Sciatic nerve (tissue), 2 donors: ENCODE data around the gene OR6S1. TPM values are rescaled to one million over a fixed set of nuclear protein-coding genes. Genes with fewer than 3 reads are reported as not detected.
"Not testable (repeated sequence)": the region's sequence is repeated elsewhere in the genome, so short reads cannot be mapped to it uniquely, and the experiment has no call there.

Experiments
- ATAC-seq: fragments of 200-7000 bp; cut with Tn5 transposase; one replicate; pipeline ENCODE4 v1.9.1; 2020; ENCODE audit warnings: mild to moderate bottlenecking, moderate library complexity
- DNase-seq: peaks from one replicate; pipeline ENCODE4 v3.0.0-alpha.2; 2020; ENCODE audit warnings: low spot score
- intact Hi-C: fragments of 100-400 bp; cut with DNase I; formaldehyde crosslinking; loops from one replicate; pipeline ENCODE4 v1.14.2; 2022
- total RNA-seq: library from RNA; stranded (reverse); fragmentation: NEBNext Ultra II Directional; extraction: Animal tissue kit (Norgen Biotek cat#: 25700); gene quantifications from one replicate; pipeline ENCODE4 v1.2.1, GENCODE V29; 2021
- donor health status: DM: no; HTN: no; CAD: no.
- donor health status: DM: no; HTN: no; CAD: no.

OR6S1 gene
- total RNA-seq, 1 donor from 2014 or later, result not detected

DNA sequence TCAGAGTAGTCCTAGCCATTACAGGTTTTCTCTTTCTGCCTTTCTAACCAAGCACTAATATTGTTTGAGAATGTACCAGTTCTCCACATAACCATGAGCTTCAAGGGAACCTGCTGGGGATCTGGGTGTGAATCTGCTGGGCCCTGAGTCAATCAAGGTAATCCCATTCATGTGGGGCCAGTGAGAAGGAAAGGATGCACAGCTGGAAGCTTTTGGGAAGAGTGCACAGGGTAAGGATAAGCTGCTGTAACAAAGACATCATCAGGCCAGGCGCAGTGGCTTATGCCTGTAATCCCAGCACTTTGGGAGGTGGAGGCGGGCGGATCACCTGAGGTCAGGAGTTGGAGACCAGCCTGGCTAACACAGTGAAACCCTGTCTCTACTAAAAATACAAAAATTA, 45.8 kb downstream of the OR6S1 start:
- ATAC-seq, DNase-seq, intact Hi-C loops: not testable (repeated sequence)

DNA sequence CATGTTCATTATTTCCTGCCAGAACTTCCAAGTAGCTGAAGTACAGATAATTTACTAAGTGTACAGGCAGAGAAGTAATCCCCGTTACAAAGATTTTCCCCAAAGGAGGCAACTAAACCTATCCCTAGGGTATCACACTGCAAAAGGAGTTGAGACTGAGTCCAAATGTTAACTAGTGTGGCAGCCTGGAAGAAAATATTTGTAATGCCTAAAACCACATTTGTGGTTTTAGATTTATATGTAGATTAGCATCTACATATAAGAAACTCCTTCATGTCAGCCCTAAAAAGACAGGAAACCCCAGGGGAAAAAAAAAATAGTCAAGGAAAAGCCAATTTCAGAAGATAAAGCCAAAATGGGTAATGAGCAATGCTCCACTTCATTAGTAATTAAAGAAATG, 48.9 kb downstream of the OR6S1 start:
- ATAC-seq, result no peak
- intact Hi-C loops, result no loop called here
- DNase-seq, result no peak

DNA sequence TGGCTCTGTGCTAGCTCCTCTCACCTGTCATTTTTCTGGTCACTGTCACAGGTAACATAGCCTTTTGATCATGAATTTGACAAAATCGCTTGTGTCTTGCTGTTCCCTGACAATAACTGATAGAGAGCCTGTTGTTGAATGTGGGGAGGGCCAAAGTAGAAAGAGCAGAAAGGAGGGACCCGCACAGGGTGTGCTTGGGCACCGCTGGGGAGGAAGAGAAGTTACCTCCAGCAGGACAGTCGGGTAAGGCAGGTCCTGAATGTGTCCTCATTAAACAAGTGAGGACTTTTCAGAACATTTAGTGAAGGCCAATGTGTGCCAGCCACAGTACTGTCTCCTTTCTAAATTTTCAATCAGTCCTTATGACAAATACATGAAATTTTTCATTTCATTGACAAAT, 50.3 kb downstream of the OR6S1 start, which contains the start of gene RNASE12:
RNASE12 (minus strand) TSS at position 142 of the 400 bp plus-strand sequence. CDS start 653 bp downstream, outside the sequence.
- ATAC-seq (no peak), DNase-seq (no peak)
- intact Hi-C loops, result no loop called here

Other genes with a start within 250 kb of the OR6S1 start
- 44.7 TPM for gene TEP1, start 228.2 kb downstream of the OR6S1 start, total RNA-seq
- gene KLHL33, start 205.5 kb downstream of the OR6S1 start, total RNA-seq, result 2.1 TPM
- 38.8 TPM for gene OSGEP, start 186.9 kb downstream of the OR6S1 start, total RNA-seq
- 68.0 TPM for gene APEX1, start 186.5 kb downstream of the OR6S1 start, total RNA-seq
- gene PIP4P1, start 180.3 kb downstream of the OR6S1 start, total RNA-seq, result 33.0 TPM
- 34.2 TPM for gene PNP, start 172.3 kb downstream of the OR6S1 start, total RNA-seq
- 0.71 TPM for gene RNASE10, start 136.2 kb downstream of the OR6S1 start, total RNA-seq
- not detected for gene RNASE9, start 80.6 kb downstream of the OR6S1 start, total RNA-seq
- gene RNASE11, start 53.7 kb downstream of the OR6S1 start, total RNA-seq, result not detected
- gene RNASE12, start 50.3 kb downstream of the OR6S1 start, total RNA-seq, result not detected
- 81.6 TPM for gene RNASE4, start 42.9 kb upstream of the OR6S1 start, total RNA-seq
- gene ANG, start 47.1 kb upstream of the OR6S1 start, total RNA-seq, result 24.5 TPM
- gene EDDM3A, start 104.2 kb upstream of the OR6S1 start, total RNA-seq, result not detected
- not detected for gene EDDM3B, start 126.7 kb upstream of the OR6S1 start, total RNA-seq
- 15.0 TPM for gene RNASE6, start 139.6 kb upstream of the OR6S1 start, total RNA-seq
- gene RNASE1, start 161.2 kb upstream of the OR6S1 start, total RNA-seq, result 357 TPM
- gene RNASE3, start 249.7 kb upstream of the OR6S1 start, total RNA-seq, result 0.71 TPM